Measurements from ENCODE around the gene MAPT.

- TF ChIP-seq POLR2A (IDR thresholded peaks at IDR 0.05; ENCODE audit: insufficient read depth in 1 of 2, low read depth in 2 of 2, low read length in 2 of 2) = no peak
- TF ChIP-seq ZNF513 (CRISPR knock-in tag; conservative IDR thresholded peaks at IDR 0.05) = no peak
- no peak for TF ChIP-seq FOXJ3 (CRISPR knock-in tag; IDR thresholded peaks at IDR 0.05; ENCODE audit: borderline replicate concordance)
- no peak for TF ChIP-seq PLSCR1 (CRISPR knock-in tag; IDR thresholded peaks at IDR 0.05; ENCODE audit: borderline replicate concordance)
- TF ChIP-seq EZH2 (conservative IDR thresholded peaks at IDR 0.05; ENCODE audit: low read depth, low read length) = no peak
- no peak for TF ChIP-seq ZNF121 (CRISPR knock-in tag; IDR thresholded peaks at IDR 0.05)
- no peak for TF ChIP-seq CC2D1A (CRISPR knock-in tag; IDR thresholded peaks at IDR 0.05)
- no peak for TF ChIP-seq CTCF (CRISPR knock-in tag; IDR thresholded peaks at IDR 0.05)
- no peak for TF ChIP-seq ELK4 (CRISPR knock-in tag; IDR thresholded peaks at IDR 0.05; ENCODE audit: borderline replicate concordance)
- TF ChIP-seq PATZ1 (CRISPR knock-in tag; IDR thresholded peaks at IDR 0.05) = no peak
- no peak for TF ChIP-seq ZBTB2 (CRISPR knock-in tag; IDR thresholded peaks at IDR 0.05; ENCODE audit: low read depth)
- no peak for TF ChIP-seq DPF2 (CRISPR knock-in tag; IDR thresholded peaks at IDR 0.05; ENCODE audit: borderline replicate concordance, low read depth)
- no peak for TF ChIP-seq KDM6A (CRISPR knock-in tag; IDR thresholded peaks at IDR 0.05; ENCODE audit: low read depth)
- TF ChIP-seq IKZF1 (IDR thresholded peaks at IDR 0.05) = no peak
These were observed 159.7 kb downstream of the MAPT start for GRCh38 chr17:46053911-46054534.

Measured in HepG2 (cell line).